Right forelimb (tissue), 1 donor: ENCODE data around the gene MAD1L1.

Source experiments
- DNase-seq: peaks from one replicate; pipeline ENCODE4 v3.0.0-alpha.2; 2018

MAD1L1 gene

DNA sequence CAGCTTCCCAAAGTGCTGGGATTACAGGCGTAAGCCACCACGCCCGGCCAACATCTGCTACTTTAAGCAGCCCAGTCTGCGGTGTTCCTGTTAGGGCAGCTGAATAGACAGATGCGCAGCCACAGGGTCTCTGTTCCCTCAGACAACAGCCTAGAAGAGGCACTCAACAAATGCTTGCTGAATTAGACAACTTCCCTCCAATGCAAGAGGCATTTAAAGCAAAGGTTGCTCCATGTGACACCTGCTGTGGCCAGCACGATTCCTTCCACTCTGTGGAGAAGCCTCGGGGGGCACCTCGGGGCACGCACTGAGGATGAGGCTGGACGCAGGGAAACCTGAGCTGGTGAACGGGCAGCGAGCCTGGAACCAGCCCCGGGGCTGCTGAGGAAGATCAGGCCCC lies 237.8 kb downstream of the MAD1L1 start:
- DNase-seq = no peak

GRCh38 chr7:1993776-1994740 lies 238.7 kb downstream of the MAD1L1 start:
- DNase-seq = no peak

GRCh38 chr7:1993031-1993695 lies 239.6 kb downstream of the MAD1L1 start:
- DNase-seq = no peak

GRCh38 chr7:1992554-1992953 lies 240.2 kb downstream of the MAD1L1 start:
- DNase-seq = no peak

DNA sequence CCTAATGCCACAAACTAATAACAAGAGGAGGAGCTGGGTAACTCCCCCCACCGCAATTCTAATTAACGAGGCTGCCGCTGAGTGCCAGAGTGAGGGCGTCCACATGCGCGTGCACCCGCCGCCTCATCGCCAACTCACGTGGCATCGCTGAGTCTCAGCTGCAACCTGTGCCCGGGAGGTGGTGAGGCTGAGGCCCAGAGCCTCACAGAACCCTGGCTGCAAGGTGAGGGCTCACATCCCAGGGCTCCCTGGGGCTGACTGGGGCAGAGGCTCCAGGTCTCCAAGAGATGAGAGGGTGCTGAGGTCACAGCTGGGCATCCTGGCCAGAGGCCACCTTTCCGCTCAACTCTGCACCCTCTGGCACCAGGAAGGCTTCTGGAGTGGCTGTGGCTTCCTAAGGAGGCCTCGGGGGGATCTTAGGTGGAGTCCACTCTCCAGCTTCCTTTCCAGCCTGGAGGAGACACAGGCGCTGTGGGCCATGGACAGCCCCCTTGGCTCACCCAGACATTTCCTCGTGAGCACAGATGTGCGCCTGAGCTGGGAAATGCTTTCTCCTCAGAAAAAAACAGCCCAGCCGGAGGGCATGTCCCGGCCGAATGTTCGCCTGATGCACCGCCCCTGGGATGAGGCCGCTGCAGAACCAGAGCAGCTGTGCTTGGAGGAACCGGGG lies 242.6 kb downstream of the MAD1L1 start:
- peak; percentile 67 for DNase-seq

- no peak for DNase-seq
Measured at GRCh38 chr7:1989049-1989860, 243.5 kb downstream of the MAD1L1 start.

DNA sequence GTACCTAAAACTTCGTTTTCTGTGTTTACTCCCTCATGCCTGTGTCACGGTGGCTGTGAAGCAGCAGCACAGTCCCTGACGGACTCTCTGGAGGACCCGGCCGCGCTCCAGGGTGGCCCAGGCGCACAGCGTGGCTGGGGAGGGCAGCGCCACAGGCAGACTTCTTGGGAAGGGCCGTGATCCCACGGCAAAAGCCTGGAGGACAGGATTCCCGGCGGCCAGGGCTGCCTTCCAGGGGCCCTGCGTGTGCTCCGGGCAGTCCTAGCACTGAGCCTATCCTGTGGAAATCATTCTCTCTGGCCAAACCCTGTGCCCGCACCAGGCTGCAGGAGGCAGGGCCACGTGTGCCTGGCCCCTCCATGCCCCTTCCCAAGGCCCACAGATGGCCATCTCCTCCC lies 244.2 kb downstream of the MAD1L1 start:
- no peak for DNase-seq

DNA sequence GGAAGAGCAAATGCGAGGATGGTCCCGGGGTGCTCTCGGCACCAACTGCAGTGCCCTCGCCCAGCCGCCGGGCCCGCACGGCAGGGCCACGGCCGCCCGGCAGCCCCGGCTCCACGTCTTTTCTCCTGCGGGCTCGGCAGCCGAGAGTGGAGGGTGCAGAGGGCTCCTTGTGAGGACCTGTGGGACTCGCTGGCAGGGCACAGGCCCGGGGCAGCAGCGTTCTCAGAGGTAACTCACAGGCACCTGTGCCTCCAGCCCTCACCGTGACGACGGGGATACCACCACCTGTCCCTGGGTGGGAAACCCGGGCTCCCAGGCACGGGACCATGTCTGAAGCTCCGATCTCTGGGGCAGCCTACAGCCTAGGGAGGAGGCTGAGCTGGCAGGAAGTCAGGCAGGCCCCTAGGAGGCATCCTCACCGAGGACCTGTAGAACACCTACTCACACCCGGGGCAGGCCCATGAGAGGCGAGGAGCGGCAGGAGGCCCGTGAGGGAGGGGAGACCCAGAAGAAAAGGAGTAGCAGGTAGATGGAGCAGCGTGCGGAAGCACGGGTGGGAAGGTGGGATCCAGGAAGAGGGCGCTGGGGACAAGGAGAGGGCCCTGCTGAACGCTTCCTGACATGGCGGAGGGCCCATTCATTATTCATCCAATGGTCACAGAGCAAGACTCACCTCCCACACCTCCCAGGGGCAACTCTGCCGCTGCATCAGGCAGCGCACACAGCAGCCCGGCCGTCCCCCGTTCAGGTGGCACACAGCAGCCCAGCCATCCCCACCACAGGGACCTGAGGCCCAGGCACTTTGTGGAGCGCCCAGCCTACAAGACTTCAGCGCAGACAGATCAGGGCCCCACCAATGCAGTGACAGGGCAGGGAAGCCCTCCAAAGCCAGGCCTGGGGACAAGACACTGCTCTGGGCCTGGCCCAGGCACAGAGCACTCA lies 244.9 kb downstream of the MAD1L1 start:
- DNase-seq = no peak

GRCh38 chr7:1987084-1987535 lies 245.6 kb downstream of the MAD1L1 start:
- no peak for DNase-seq

- no peak for DNase-seq
Measured at GRCh38 chr7:1986366-1987083, 246.2 kb downstream of the MAD1L1 start.

DNA sequence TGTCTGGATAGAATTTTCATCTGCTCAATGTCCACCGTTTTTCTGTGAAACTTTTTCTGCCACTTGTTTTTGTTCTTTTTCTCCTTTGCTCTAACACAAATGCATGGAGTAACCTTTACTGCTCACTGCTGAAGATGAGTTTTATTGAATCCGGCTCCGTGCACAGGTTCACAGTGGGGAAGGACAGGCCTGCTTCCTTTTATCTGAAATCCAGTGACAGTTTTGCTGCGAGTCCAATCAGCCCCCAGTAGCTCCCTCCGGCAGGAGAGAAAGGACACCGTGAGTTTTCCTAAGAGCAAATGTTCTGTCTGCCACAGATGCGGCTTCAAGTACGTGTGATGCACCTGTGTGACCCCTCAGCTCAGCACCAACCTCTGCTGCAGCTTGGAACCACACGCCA lies 246.8 kb downstream of the MAD1L1 start:
- DNase-seq = no peak

DNA sequence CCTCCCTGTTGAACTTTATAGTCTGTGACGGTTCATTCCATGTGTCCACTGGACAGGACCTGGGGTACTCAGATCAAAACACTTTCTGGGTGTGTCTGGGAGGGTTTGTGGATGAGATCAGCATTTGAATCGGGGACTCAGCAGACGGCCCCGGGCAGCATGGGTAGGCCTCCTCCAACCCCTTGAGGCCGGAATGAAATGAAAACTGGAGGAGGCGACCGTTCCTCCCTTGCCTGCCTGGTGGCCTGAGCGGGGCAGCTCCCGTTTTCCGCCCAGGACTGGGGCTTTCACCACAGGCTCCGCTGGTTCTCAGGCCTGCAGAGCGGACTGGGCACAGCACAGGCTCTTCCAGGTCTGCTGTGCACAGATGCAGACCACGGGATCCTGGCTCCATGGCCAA lies 247.7 kb downstream of the MAD1L1 start:
- no peak for DNase-seq

- DNase-seq = no peak
Measured at GRCh38 chr7:1981878-1982230, 250.9 kb downstream of the MAD1L1 start.

DNA sequence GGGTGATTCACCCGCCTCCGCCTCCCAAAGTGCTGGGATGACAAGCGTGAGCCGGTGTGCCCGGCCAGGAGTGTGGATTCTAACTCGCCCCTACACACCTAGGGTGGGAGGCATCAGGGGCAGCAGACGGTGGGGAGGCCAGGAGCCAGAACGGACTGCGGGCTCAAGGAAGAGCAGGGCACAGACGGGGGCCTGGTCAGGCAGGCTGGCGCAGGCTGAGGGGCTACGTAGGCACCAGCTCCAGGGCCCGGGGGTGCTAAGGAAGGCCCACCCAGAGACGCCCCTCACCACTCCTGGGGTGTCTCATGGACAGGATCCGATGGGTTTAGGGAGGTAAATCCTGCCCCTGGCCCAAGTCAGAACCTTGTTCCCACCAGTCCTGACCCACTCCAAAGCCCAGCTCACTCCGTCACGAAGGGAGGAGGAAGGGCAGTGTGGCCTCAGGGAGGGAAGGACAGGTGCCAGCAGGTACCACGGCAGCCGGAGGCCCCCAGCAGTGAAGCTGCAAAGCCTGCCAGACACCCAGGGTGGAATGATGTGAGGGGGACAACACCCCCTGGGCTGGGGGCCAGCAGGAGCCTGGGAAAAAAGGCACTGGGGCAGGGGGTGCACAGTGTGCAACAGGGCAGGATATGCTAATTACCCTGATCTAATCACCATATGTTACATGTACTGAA lies 251.4 kb downstream of the MAD1L1 start:
- no peak for DNase-seq

DNA sequence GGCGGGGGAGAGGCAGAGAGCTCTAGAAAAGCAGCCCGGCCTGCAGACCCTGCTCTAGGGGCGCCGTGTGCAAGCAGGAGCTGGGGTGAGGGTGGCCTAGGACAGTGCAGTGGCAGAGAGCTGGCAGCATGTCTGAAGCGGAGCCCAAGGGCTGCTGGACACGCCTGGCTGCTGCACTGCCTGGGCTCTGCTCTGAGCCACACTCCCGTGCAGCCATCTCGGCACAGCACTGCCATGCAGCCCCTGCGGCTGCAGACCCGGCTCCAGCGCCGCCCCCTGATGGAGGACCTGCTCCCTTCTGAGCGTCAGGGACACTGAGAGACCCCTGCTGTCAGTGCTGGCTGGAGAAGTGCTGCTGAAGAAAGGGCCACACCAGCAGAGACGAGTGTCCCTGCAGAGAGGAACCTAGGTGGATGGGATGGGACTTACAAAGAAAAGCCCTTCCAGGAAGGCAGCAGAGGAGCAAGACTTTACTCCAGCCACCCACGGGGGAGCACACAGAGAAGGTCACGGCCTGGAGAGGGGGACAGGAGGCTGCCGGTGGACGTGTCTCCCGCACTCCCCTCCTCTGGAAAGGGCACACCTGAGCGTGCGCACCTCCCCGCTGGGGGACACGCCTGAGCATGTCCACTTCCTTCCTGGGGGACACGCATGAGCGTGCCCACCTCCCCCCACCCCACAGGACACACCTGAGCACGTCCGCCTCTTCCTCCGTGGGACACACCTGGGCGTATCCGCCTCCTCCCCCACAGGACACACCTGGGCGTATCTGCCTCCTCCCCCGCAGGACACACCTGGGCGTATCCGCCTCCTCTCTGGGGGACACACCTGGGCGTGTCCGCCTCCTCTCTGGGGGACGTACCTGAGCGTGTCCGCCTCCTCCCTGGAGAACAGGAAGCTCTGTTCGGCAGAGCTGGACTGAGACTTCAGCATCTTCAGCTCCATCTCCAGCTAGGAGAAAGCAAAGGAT lies 252.9 kb downstream of the MAD1L1 start:
- DNase-seq = no peak

DNA sequence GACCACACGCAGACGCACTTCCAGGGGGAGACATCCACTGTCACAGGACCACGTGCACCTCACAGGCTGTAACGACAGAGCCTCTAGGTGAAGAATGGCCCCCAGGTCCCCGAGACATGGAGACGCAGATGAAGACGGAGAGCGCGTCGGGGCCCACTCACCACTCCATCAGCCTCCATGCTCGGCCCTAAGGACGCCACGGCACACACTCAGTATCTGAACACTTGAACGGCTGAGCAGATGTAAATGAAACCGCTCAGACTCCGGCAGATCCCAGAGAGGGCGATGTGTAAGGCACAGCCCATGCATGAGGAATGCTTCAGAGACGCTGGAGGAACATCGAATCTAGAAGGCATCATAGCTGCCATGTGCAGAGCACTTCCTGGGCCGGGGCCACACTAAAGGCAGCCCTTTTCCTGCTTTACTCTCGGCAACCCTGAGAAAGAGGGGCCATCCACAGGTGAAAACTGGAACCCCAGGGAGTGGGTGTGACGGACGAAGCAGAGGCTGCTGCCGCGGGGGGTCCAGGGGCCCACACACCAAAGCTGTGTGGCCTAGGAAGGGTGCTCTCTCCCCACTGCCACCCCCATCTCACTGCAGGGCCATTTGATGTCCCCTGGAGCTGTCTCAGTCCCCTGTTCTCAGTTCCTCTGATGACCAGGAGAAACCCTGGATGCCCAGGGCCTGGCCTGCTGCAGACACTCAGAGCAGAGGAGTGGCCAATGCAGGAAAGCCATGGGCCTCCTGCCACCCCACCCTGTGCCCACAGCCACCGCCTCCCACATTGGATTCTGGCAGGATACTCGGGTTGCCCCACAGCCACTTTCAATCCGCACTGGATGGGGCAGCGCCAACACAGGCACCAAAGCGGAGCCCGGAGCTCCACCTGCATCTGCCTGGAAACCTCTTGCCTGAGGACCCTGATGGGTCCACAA lies 253.8 kb downstream of the MAD1L1 start:
- no peak for DNase-seq

DNA sequence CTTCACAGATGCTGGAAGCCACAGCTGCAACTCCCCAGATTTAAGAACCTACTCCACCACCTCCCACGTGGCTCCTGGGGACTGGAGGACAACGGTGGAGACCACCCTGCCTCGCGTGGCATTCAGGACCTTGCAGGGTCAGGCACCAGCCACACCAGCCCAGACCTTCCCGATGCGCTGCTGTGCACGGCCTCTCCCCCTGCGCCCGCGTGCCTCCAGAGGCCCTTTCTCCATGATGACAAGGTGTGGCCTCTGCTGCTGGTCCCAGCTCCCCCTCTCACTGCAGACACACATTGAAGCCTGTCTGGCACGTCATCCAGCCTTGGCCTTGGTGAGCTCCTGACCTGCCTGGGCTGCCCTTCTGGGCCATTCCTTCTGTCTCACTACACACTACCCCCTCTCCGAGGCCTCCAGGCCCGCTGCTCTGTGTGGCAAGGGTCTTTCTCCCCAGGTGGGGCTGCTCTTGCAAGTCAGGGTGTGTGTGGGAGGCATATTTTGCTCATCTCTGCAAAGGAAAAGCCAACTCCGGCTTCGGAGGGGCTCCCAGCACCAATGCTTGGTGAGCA lies 254.8 kb downstream of the MAD1L1 start:
- no peak for DNase-seq
